GM20000 (cell line): ENCODE measurements around the gene FMN2.
A peak's percentile ranks its signal among the peaks of the same experiment; 100 is the strongest.

Source experiments
- DNase-seq: peaks from one replicate; pipeline ENCODE4 v3.0.0; 2012; ENCODE audit warnings: low spot score
- CTCF ChIP-seq: IDR thresholded peaks from 2 replicates; pipeline ENCODE4 v1.5.1; 2012; ENCODE audit warnings: mild to moderate bottlenecking, control low read depth; ENCODE audit errors: extremely low read depth, missing control alignments

The FMN2 gene

GRCh38 chr1:240486611-240487010 is 394.9 kb downstream of the FMN2 start:
- DNase-seq, result no peak
- TF ChIP-seq CTCF, result no peak

- DNase-seq, result no peak
These were observed 395.8 kb downstream of the FMN2 start for GRCh38 chr1:240487493-240487892.

GRCh38 chr1:240491156-240491555 is 399.5 kb downstream of the FMN2 start:
- no peak for DNase-seq

More at GRCh38 chr1:240487493-240487892, 395.8 kb downstream of the FMN2 start:
- TF ChIP-seq CTCF, result no peak

GRCh38 chr1:240491796-240492195 is 400.1 kb downstream of the FMN2 start:
- DNase-seq, result no peak
- no peak for TF ChIP-seq CTCF

More at GRCh38 chr1:240491156-240491555, 399.5 kb downstream of the FMN2 start:
- no peak for TF ChIP-seq CTCF

- peak; percentile 25 for DNase-seq
- TF ChIP-seq CTCF, result no peak
These were observed 401.3 kb downstream of the FMN2 start for GRCh38 chr1:240492832-240493440.

- TF ChIP-seq CTCF, result no peak
- DNase-seq, result no peak
These were observed 403.9 kb downstream of the FMN2 start for GRCh38 chr1:240495601-240496000.

GRCh38 chr1:240496356-240496755 is 404.7 kb downstream of the FMN2 start:
- no peak for TF ChIP-seq CTCF
- no peak for DNase-seq
